ENCODE data around the gene NTNG2.

GRCh38 chr9:132171702-132172101 is 9.8 kb downstream of the NTNG2 start:
- no peak for TF ChIP-seq CTCF (IDR thresholded peaks at IDR 0.05)
- TF ChIP-seq POLR2A (IDR thresholded peaks at IDR 0.05), result no peak

All from adrenal gland (tissue), 5 donors.